Keratinocyte (primary cell): ENCODE measurements around the gene PRXL2C.
A peak's percentile ranks its signal among the peaks of the same experiment; 100 is the strongest.

Source experiments
- CTCF ChIP-seq, 3 experiments: IDR thresholded peaks in 1 of 3; conservative IDR thresholded peaks in 1 of 3; optimal IDR thresholded peaks in 1 of 3; 2 replicates in 2 of 3; 3 replicates in 1 of 3; pipeline versions ENCODE3 to v1.5.1; 2011; ENCODE audit warnings: low read length in 3 of 3, mild to moderate bottlenecking in 3 of 3, moderate library complexity in 2 of 3, control low read depth in 1 of 3, inconsistent platforms in 1 of 3; ENCODE audit not compliant: insufficient read depth in 2 of 3; ENCODE audit errors: extremely low read depth in 1 of 3
- EZH2 ChIP-seq: IDR thresholded peaks from one replicate; pipeline ENCODE4 v1.6.1; 2012; ENCODE audit warnings: inconsistent platforms, mild to moderate bottlenecking, low read length, moderate library complexity

DNA sequence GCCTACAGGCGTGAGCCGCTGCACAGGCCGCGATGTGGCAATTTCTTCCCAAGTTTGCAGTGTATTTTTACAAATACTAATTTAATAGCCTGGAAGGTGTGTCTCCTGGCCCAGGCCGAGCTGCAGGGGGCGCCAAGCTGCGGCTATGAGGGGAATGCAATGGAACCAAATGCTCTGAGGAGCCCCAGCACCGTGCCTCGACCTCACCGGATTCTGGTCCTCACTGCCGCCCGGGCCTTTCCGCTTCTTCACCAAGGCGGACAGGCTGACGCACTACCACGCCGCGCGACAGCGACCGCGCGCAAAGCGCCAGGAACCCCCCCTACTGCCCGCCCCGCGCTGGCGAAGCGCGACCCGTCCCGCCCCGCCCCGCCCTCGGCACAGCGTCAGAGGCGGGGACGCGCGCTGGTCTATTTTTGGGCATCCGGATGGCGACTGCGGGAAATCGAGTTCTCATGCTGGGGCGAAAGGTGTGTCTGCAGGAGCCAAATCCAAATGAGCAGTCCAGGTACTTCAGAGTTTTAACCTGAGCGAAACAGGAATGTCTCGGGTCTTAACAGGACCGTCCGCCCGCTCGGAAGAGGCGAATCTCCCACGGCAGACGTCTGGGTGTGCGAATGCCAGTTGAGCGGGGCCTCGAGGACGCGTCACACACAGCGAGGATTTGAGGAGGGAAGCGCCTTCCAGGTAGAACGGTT lies 31.7 kb upstream of the PRXL2C start:
- peak; percentile 49 to 61 (median 50) for TF ChIP-seq CTCF (optimal IDR thresholded peaks at IDR 0.05 in 1 of 3, IDR thresholded peaks at IDR 0.05 in 1 of 3, conservative IDR thresholded peaks at IDR 0.05 in 1 of 3; ENCODE audit: extremely low read depth in 1 of 3, insufficient read depth in 2 of 3, low read length in 3 of 3)
- TF ChIP-seq EZH2 = no peak
